ENCODE results near the gene KIF19.

- TF ChIP-seq, protein P1, sequence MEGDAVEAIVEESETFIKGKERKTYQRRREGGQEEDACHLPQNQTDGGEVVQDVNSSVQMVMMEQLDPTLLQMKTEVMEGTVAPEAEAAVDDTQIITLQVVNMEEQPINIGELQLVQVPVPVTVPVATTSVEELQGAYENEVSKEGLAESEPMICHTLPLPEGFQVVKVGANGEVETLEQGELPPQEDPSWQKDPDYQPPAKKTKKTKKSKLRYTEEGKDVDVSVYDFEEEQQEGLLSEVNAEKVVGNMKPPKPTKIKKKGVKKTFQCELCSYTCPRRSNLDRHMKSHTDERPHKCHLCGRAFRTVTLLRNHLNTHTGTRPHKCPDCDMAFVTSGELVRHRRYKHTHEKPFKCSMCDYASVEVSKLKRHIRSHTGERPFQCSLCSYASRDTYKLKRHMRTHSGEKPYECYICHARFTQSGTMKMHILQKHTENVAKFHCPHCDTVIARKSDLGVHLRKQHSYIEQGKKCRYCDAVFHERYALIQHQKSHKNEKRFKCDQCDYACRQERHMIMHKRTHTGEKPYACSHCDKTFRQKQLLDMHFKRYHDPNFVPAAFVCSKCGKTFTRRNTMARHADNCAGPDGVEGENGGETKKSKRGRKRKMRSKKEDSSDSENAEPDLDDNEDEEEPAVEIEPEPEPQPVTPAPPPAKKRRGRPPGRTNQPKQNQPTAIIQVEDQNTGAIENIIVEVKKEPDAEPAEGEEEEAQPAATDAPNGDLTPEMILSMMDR (IDR thresholded peaks at IDR 0.05): no peak
- TF ChIP-seq POLR2A (IDR thresholded peaks at IDR 0.05): no peak
These were observed 78.2 kb downstream of the KIF19 start for GRCh38 chr17:74404218-74404617.
